B cell (primary cell): ENCODE data around the gene CLIP2. TPM values are rescaled to one million over a fixed set of nuclear protein-coding genes. Genes with fewer than 3 reads are reported as not detected.

Experiments used
- ATAC-seq: fragments of 200-7000 bp; cut with Tn5 transposase; one replicate; pipeline ENCODE4 v1.10.0; 2021; ENCODE audit warnings: low read depth, mild to moderate bottlenecking, moderate number of reproducible peaks, moderate library complexity
- CTCF ChIA-PET: fragments of 350-600 bp; sonication (Branson Sonifier 250); formaldehyde crosslinking; loops from one replicate; lab custom pipeline; 2021; ENCODE audit warnings: antibody characterized with exemption, inconsistent platforms; lab: Charles Lee
- POLR2A ChIA-PET: fragments of 350-600 bp; sonication (Branson Sonifier 250); formaldehyde crosslinking; loops from one replicate; lab custom pipeline; 2021; ENCODE audit warnings: antibody characterized with exemption; lab: Charles Lee
- DNase-seq: peaks from one replicate; pipeline ENCODE4 v3.0.0; 2013
- H2AFZ ChIP-seq: 2 replicates; pipeline ENCODE4 v1.6.1; 2012; ENCODE audit warnings: mild to moderate bottlenecking, low read depth, low read length; ENCODE audit not compliant: insufficient read depth, poor library complexity, severe bottlenecking
- H3K27ac ChIP-seq, 2 donors: 1 replicate in 1 of 2; 2 replicates in 1 of 2; pipeline ENCODE4 v1.5.1; 2012 to 2013; ENCODE audit warnings: low read length in 2 of 2, mild to moderate bottlenecking in 2 of 2, moderate library complexity in 1 of 2
- H3K27me3 ChIP-seq, 4 experiments: fragments of 200-600 bp in 1 of 4; sonication (generic) in 1 of 4; replicated peaks in 1 of 4; 1 replicate in 2 of 4; 2 replicates in 2 of 4; pipeline versions ENCODE4 v1.6.1 to v1.7.0; 2013 to 2016; ENCODE audit warnings: low read length in 3 of 4, mild to moderate bottlenecking in 2 of 4, mixed read lengths in 1 of 4, moderate library complexity in 1 of 4; ENCODE audit not compliant: insufficient read depth in 4 of 4, control insufficient read depth in 3 of 4; ENCODE audit errors: control extremely low read depth in 1 of 4
- H3K36me3 ChIP-seq, 2 experiments: replicated peaks in 1 of 2; 1 replicate in 1 of 2; 2 replicates in 1 of 2; pipeline versions ENCODE4 v1.6.1 to v1.7.1; 2013; ENCODE audit warnings: low read length in 1 of 2; ENCODE audit not compliant: insufficient read depth in 2 of 2, control insufficient read depth in 1 of 2; ENCODE audit errors: control extremely low read depth in 1 of 2, extremely low read depth in 1 of 2
- H3K4me1 ChIP-seq, 2 donors: fragments of 200-600 bp in 1 of 2; sonication (generic) in 1 of 2; 1 replicate in 1 of 2; 2 replicates in 1 of 2; pipeline versions ENCODE4 v1.5.1 to v1.6.1; 2013 to 2017; ENCODE audit warnings: low read length in 2 of 2; ENCODE audit not compliant: control insufficient read depth in 2 of 2, insufficient read depth in 2 of 2
- H3K4me2 ChIP-seq: replicated peaks from 2 replicates; pipeline ENCODE3; 2012; ENCODE audit warnings: mild to moderate bottlenecking, low read depth, low read length; ENCODE audit not compliant: poor library complexity, severe bottlenecking
- H3K4me3 ChIP-seq, 5 experiments: fragments of 200-600 bp in 1 of 5; sonication (generic) in 1 of 5; 1 replicate in 3 of 5; 2 replicates in 2 of 5; pipeline versions ENCODE4 v1.5.1 to v1.7.0; 2011 to 2016; ENCODE audit warnings: low read length in 4 of 5, mild to moderate bottlenecking in 4 of 5, low read depth in 2 of 5, control low read depth in 1 of 5, moderate library complexity in 1 of 5; ENCODE audit not compliant: insufficient read depth in 1 of 5; ENCODE audit errors: control extremely low read depth in 1 of 5, extremely low read depth in 1 of 5
- H3K79me2 ChIP-seq: fragments of 200-600 bp; sonication (generic); one replicate; pipeline ENCODE4 v1.6.0; 2016; ENCODE audit warnings: low read length; ENCODE audit not compliant: control insufficient read depth, insufficient read depth
- H3K9ac ChIP-seq: fragments of 200-600 bp; sonication (generic); 2 replicates; pipeline ENCODE4 v1.6.1; 2017; ENCODE audit warnings: mild to moderate bottlenecking, low read length, moderate library complexity
- H3K9me3 ChIP-seq, 3 donors: one replicate each; pipeline versions ENCODE4 v1.6.1 to v1.7.1; 2013; ENCODE audit warnings: low read length in 2 of 3; ENCODE audit not compliant: control insufficient read depth in 2 of 3, insufficient read depth in 1 of 3; ENCODE audit errors: control extremely low read depth in 1 of 3
- H4K20me1 ChIP-seq: 2 replicates; pipeline ENCODE4 v1.6.0; 2012; ENCODE audit warnings: mild to moderate bottlenecking, low read length; ENCODE audit not compliant: insufficient read depth, control insufficient read depth, poor library complexity, severe bottlenecking
- H3K27ac Mint-ChIP-seq: one replicate; pipeline ENCODE4 v1.8.0; 2021; ENCODE audit warnings: mixed read lengths
- H3K27me3 Mint-ChIP-seq: one replicate; pipeline ENCODE4 v1.8.0; 2021; ENCODE audit warnings: mixed read lengths
- H3K4me1 Mint-ChIP-seq: one replicate; pipeline ENCODE4 v1.8.0; 2021; ENCODE audit warnings: mixed read lengths
- H3K4me3 Mint-ChIP-seq: one replicate; pipeline ENCODE4 v1.8.0; 2021; ENCODE audit warnings: mixed read lengths
- H3K9me3 Mint-ChIP-seq: one replicate; pipeline ENCODE4 v1.8.0; 2022; ENCODE audit warnings: mixed read lengths; ENCODE audit not compliant: insufficient read depth
- EZH2 ChIP-seq: IDR thresholded peaks from 2 replicates; pipeline ENCODE4 v1.6.1; 2012; ENCODE audit warnings: borderline replicate concordance, low read depth, mild to moderate bottlenecking, moderate library complexity, low read length; ENCODE audit not compliant: insufficient read depth, poor library complexity, severe bottlenecking
- WGBS: methylation state at CpG from one replicate; pipeline ENCODE4 v1.1.5; 2013; ENCODE audit warnings: missing lambda C conversion rate; ENCODE audit not compliant: insufficient coverage; 5-methylcytosine and 5-hydroxymethylcytosine counted together
- intact Hi-C: fragments of 100-400 bp; cut with micrococcal nuclease; formaldehyde crosslinking; loops from one replicate; pipeline ENCODE4 v1.10.0; 2022
- polyA plus RNA-seq: library from polyadenylated mRNA; depleted of rRNA; stranded (reverse); fragments of >200 nt; gene quantifications from 2 replicates; pipeline ENCODE4 v1.2.3, GENCODE V29; 2012
- total RNA-seq, 2 donors: library from RNA; stranded (reverse); fragments of 120-200 nt in 1 of 2; gene quantifications; 1 replicate in 1 of 2; 2 replicates in 1 of 2; pipeline versions ENCODE4 v1.2.3 to v1.2.4, GENCODE V29; 2013 to 2022
- TF ChIP-seq, protein P1 (sequence below): fragments of 200-600 bp; IDR thresholded peaks from one replicate; pipeline ENCODE4 v1.8.0; 2022; ENCODE audit warnings: antibody characterized with exemption, mild to moderate bottlenecking

CLIP2 gene
- total and polyA plus RNA-seq, 2 donors (not counting 1 experiment from before 2014, with no cell fraction given), result 5.7 to 47.9 TPM

DNA sequence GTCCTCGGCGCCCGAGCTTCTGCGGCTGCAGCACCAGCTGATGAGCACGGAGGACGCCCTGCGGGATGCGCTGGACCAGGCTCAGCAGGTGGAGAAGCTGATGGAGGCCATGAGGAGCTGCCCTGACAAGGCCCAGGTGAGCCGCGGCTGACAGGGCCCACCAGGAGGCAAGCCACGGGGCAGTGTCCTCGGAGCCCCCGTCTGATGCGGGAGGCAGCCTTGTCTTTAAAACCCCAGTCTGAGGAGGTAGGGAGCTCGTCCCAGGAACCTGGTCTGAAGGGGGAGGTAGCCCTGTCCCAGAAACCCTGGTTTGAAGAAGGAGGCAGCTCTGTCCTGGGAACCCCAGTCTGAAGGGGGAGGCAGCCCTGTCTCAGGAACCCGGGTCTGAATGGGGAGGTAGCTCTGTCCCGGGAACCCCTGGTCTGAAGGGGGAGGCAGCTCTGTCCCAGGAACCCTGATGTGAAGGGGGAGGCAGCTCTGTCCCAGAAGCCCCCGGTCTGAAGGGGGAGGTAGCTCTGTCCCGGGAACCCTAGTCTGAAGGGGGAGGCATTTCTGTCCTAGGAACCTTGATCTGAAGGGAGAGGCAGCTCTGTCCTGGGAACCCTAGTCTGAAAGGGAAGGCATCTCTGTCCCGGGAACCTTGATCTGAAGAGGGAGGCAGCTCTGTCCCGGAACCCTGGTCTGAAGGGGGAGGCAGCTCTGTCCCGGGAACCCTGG is 111.4 kb downstream of the CLIP2 start:
- Histone ChIP-seq H3K27me3 (no peaks in the 10 kb centered on the region), H4K20me1 (no peaks in the 10 kb centered on the region), H3K9me3 (peaks cover 0 to 7% (median 0%) of the 10 kb centered on the region in 3 donors), H3K4me3 (no peak overlapping the region), H2AFZ (no peak overlapping the region), H3K4me1 (no peaks in the 10 kb centered on the region), H3K79me2 (no peaks in the 10 kb centered on the region), H3K9ac (no peak overlapping the region), H3K4me2 (no peak overlapping the region), H3K27ac (no peak overlapping the region), H3K36me3 (peaks cover 3 to 33% of the 10 kb centered on the region in 2 experiments)
- DNase-seq (peak; percentile 22), ATAC-seq (no peak)
- POLR2A ChIA-PET, result interaction anchor here (1.3 kb wide), 1 partner anchor 300 kb away, joined by 4 read pairs; no protein-coding TSS in a partner anchor
- 97% methylated on average over 21 of the region's 22 CpGs for WGBS
- Mint-ChIP-seq H3K9me3 (no peaks in the 10 kb centered on the region), H3K27ac (no peak overlapping the region), H3K27me3 (no peaks in the 10 kb centered on the region), H3K4me1 (no peaks in the 10 kb centered on the region), H3K4me3 (no peak overlapping the region)
- CTCF ChIA-PET, result interaction anchor here (0.6 to 9.4 kb wide), 49 partner anchors 9 to 538 kb away, joined by 3 to 246 read pairs (median 4); partner anchors contain the start of genes CLIP2, EIF4H, ELN and LAT2
- intact Hi-C loops, result loop anchor here (1.0 kb wide), 2 partner anchors 194 to 332 kb away; no protein-coding TSS in a partner anchor
- no peak for TF ChIP-seq EZH2
- TF ChIP-seq, protein P1, sequence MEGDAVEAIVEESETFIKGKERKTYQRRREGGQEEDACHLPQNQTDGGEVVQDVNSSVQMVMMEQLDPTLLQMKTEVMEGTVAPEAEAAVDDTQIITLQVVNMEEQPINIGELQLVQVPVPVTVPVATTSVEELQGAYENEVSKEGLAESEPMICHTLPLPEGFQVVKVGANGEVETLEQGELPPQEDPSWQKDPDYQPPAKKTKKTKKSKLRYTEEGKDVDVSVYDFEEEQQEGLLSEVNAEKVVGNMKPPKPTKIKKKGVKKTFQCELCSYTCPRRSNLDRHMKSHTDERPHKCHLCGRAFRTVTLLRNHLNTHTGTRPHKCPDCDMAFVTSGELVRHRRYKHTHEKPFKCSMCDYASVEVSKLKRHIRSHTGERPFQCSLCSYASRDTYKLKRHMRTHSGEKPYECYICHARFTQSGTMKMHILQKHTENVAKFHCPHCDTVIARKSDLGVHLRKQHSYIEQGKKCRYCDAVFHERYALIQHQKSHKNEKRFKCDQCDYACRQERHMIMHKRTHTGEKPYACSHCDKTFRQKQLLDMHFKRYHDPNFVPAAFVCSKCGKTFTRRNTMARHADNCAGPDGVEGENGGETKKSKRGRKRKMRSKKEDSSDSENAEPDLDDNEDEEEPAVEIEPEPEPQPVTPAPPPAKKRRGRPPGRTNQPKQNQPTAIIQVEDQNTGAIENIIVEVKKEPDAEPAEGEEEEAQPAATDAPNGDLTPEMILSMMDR, result no peak
